Loucy (cell line): ENCODE results near the gene LAMB4.

Source experiments
- CTCF ChIP-seq: fragments of 200-600 bp; sonication (generic); conservative IDR thresholded peaks from 2 replicates; pipeline ENCODE4 v1.5.1; 2014; ENCODE audit warnings: mild to moderate bottlenecking, antibody characterized with exemption, low read length
- EZH2phosphoT487 ChIP-seq: fragments of 200-600 bp; IDR thresholded peaks from 2 replicates; pipeline ENCODE4 v1.6.1; 2018; ENCODE audit warnings: antibody characterized with exemption, mild to moderate bottlenecking, moderate library complexity, borderline replicate concordance

DNA sequence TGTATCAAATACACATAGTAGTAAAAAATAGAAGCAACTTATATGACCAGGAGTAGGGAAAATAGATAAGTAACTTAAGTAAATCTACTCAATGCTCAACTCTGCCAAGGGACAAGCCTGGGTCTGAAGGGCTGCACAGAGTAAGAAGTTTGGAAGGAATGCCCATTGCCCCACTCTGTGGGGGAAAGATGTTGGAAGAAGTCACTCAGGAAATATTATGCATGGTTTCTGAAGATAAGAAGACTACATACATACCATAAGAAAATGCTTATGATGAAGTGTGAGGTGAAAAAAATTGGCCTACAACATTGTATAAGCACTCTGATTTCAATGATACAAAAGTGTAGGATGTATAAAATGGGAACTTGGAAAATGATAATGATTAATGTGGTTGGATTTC lies 54.0 kb downstream of the LAMB4 start:
- TF ChIP-seq CTCF (no peak), EZH2phosphoT487 (no peak)
